Measurements from ENCODE around the gene LRRTM2.

- TF ChIP-seq CTCF (IDR thresholded peaks at IDR 0.05) = no peak
- TF ChIP-seq POLR2AphosphoS5 (IDR thresholded peaks at IDR 0.05) = no peak
- no peak for TF ChIP-seq EP300 (IDR thresholded peaks at IDR 0.05)
Measured at GRCh38 chr5:138828556-138828955, 46.6 kb downstream of the LRRTM2 start.

All from sigmoid colon (tissue), 4 donors.